PC-3 (cell line): ENCODE data around the gene PLVAP. TPM values are rescaled to one million over a fixed set of nuclear protein-coding genes. Genes with fewer than 3 reads are reported as not detected.
A peak's percentile ranks its signal among the peaks of the same experiment; 100 is the strongest.

Source experiments
- ATAC-seq: fragments of 200-7000 bp; cut with Tn5 transposase; 2 replicates; pipeline ENCODE4 v1.9.1; 2020; ENCODE audit warnings: mild to moderate bottlenecking, moderate library complexity
- BruUV-seq: library from RNA; stranded (reverse); fragments of 400-500 nt; replicated peaks from 2 replicates; lab custom pipeline; 2021; lab: Mats Ljungman, UMichigan
- CTCF ChIA-PET: fragments of 300-600 bp; sonication (Branson Sonifier 250); formaldehyde crosslinking; loops from one replicate; lab custom pipeline; 2022; ENCODE audit warnings: antibody characterized with exemption; lab: Charles Lee
- POLR2A ChIA-PET: fragments of 300-600 bp; sonication (Branson Sonifier 250); formaldehyde crosslinking; loops from one replicate; lab custom pipeline; 2022; ENCODE audit warnings: antibody characterized with exemption; ENCODE audit not compliant: unreplicated experiment; lab: Charles Lee
- DNase-seq: peaks from one replicate; pipeline ENCODE4 v3.0.0-alpha.2; 2015
- H2AFZ ChIP-seq: fragments of 300-600 bp; sonication (generic); 2 replicates; pipeline ENCODE4 v1.6.0; 2016; ENCODE audit warnings: antibody characterized with exemption, low read length
- H3F3A ChIP-seq: fragments of 300-600 bp; sonication (generic); one replicate; pipeline ENCODE4 v1.6.0; 2017; ENCODE audit warnings: antibody characterized with exemption, low read length, control low read depth, mild to moderate bottlenecking; ENCODE audit not compliant: unreplicated experiment
- H3K27ac ChIP-seq: fragments of 300-600 bp; sonication (generic); 2 replicates; pipeline ENCODE4 v1.5.1; 2016; ENCODE audit warnings: mild to moderate bottlenecking, low read length
- H3K27me3 ChIP-seq: fragments of 300-600 bp; sonication (generic); 2 replicates; pipeline ENCODE4 v1.6.1; 2016; ENCODE audit warnings: low read length, mixed read lengths
- H3K36me3 ChIP-seq: fragments of 300-600 bp; sonication (generic); 2 replicates; pipeline ENCODE4 v1.6.1; 2016; ENCODE audit warnings: low read depth, mixed run types, low read length, mixed read lengths
- H3K4me1 ChIP-seq: fragments of 300-600 bp; sonication (generic); 2 replicates; pipeline ENCODE4 v1.5.1; 2016; ENCODE audit warnings: low read length; ENCODE audit not compliant: insufficient read depth
- H3K4me2 ChIP-seq: fragments of 300-600 bp; sonication (generic); 2 replicates; pipeline ENCODE4 v1.6.0; 2016; ENCODE audit warnings: low read length
- H3K4me3 ChIP-seq: fragments of 300-600 bp; sonication (generic); 2 replicates; pipeline ENCODE4 v1.5.1; 2016; ENCODE audit warnings: mild to moderate bottlenecking, low read length, mixed read lengths
- H3K79me2 ChIP-seq: fragments of 300-600 bp; sonication (generic); 2 replicates; pipeline ENCODE4 v1.6.1; 2017; ENCODE audit warnings: low read length, mixed read lengths
- H3K9ac ChIP-seq: fragments of 300-600 bp; sonication (generic); 2 replicates; pipeline ENCODE4 v1.6.0; 2016; ENCODE audit warnings: mild to moderate bottlenecking, low read length
- H3K9me2 ChIP-seq: fragments of 300-600 bp; sonication (generic); replicated peaks from 2 replicates; pipeline ENCODE4 v1.6.1; 2016; ENCODE audit warnings: mixed run types, low read length, mixed read lengths
- H3K9me3 ChIP-seq: fragments of 300-600 bp; sonication (generic); 2 replicates; pipeline ENCODE4 v1.6.1; 2016; ENCODE audit warnings: low read length, mixed read lengths
- H4K20me1 ChIP-seq: fragments of 300-600 bp; sonication (generic); 2 replicates; pipeline ENCODE4 v1.6.1; 2016; ENCODE audit warnings: low read length, mixed read lengths
- CTCF ChIP-seq: fragments of 300-600 bp; sonication (generic); conservative IDR thresholded peaks from 2 replicates; pipeline ENCODE4 v1.5.1; 2017; ENCODE audit warnings: antibody characterized with exemption, low read depth, mild to moderate bottlenecking, low read length
- EZH2 ChIP-seq: fragments of 300-600 bp; sonication (generic); IDR thresholded peaks from one replicate; pipeline ENCODE4 v1.6.1; 2017; ENCODE audit warnings: antibody characterized with exemption, mild to moderate bottlenecking, low read length; ENCODE audit not compliant: unreplicated experiment
- EZH2phosphoT487 ChIP-seq: fragments of 300-600 bp; sonication (generic); IDR thresholded peaks from 2 replicates; pipeline ENCODE4 v1.6.1; 2018; ENCODE audit warnings: mild to moderate bottlenecking, antibody characterized with exemption, low read length, borderline replicate concordance
- intact Hi-C: fragments of 100-400 bp; cut with micrococcal nuclease; formaldehyde crosslinking; loops from 2 replicates; pipeline ENCODE4 v1.9.0; 2023
- total RNA-seq: library from RNA; depleted of rRNA; stranded (reverse); fragments of >200 nt; gene quantifications from 2 replicates; pipeline ENCODE4 v1.2.3, GENCODE V29; 2014

PLVAP gene
- total RNA-seq, 1 experiment from 2014 or later, result not detected

- H3K36me3 ChIP-seq, result peaks cover 8% of the 10 kb centered on the region
- H4K20me1 ChIP-seq, result no peaks in the 10 kb centered on the region
- H3K9me2 ChIP-seq, result no peaks in the 10 kb centered on the region
- ChIA-PET POLR2A (interaction anchor here (0.6 to 2.0 kb wide), 2 partner anchors 24 to 86 kb away, joined by 3 to 11 read pairs; partner anchors contain the start of genes DDA1 and MVB12A), CTCF (no interaction called here)
- intact Hi-C loops, result loop anchor here (1.0 kb wide), 2 partner anchors 25 to 29 kb away; partner anchors contain the start of genes DDA1 and MRPL34
- peaks cover 14% of the 10 kb centered on the region for H3K79me2 ChIP-seq
- peak overlapping the region; percentile 85 for H3K9ac ChIP-seq
- peak overlapping the region; percentile 78 for H2AFZ ChIP-seq
- H3K4me3 ChIP-seq, result peak overlapping the region; percentile 93
- no peak for TF ChIP-seq EZH2phosphoT487
- no peak for TF ChIP-seq EZH2
- no peak; the same call in 1 of the 2 replicates for TF ChIP-seq CTCF
- H3K4me2 ChIP-seq, result peak overlapping the region; percentile 93
- DNase-seq (peak; percentile 88), ATAC-seq (peak; percentile 42)
- H3K27ac ChIP-seq, result peak overlapping the region; percentile 58
- no peaks in the 10 kb centered on the region for H3K27me3 ChIP-seq
- no TSS peak for BruUV-seq
- H3K4me1 ChIP-seq, result peaks cover 18% of the 10 kb centered on the region
- no peaks in the 10 kb centered on the region for H3K9me3 ChIP-seq
- H3F3A ChIP-seq, result no peaks in the 10 kb centered on the region
These were observed 43.3 kb downstream of the PLVAP start for GRCh38 chr19:17333611-17334413.

GRCh38 chr19:17332677-17333581, 44.2 kb downstream of the PLVAP start:
- no peak for ATAC-seq
- intact Hi-C loops, result no loop called here
- BruUV-seq, result no TSS peak
- Histone ChIP-seq H3K4me3 (no peak overlapping the region), H3K4me2 (no peak overlapping the region), H3K9me2 (no peaks in the 10 kb centered on the region), H2AFZ (no peak overlapping the region), H3K36me3 (peaks cover 6% of the 10 kb centered on the region), H3K79me2 (peaks cover 5% of the 10 kb centered on the region), H3K27ac (no peak overlapping the region), H4K20me1 (no peaks in the 10 kb centered on the region), H3K9me3 (no peaks in the 10 kb centered on the region), H3F3A (no peaks in the 10 kb centered on the region), H3K4me1 (peaks cover 10% of the 10 kb centered on the region), H3K27me3 (no peaks in the 10 kb centered on the region), H3K9ac (no peak overlapping the region)
- peak; percentile 76 for DNase-seq
- ChIA-PET POLR2A (interaction anchor here (2.0 kb wide), 1 partner anchor 23 kb away, joined by 11 read pairs; the partner anchor contains the start of gene DDA1), CTCF (no interaction called here)
- TF ChIP-seq CTCF (no peak), EZH2phosphoT487 (no peak), EZH2 (no peak)
